GM12875 (cell line): ENCODE measurements around the gene IGSF22.

Experiments
- H3K4me3 ChIP-seq: one replicate; pipeline ENCODE4 v1.5.1; 2011; ENCODE audit warnings: low read depth, low read length, control low read depth
- CTCF ChIP-seq: IDR thresholded peaks from 2 replicates; pipeline ENCODE4 v1.5.1; 2011; ENCODE audit warnings: low read depth, mild to moderate bottlenecking, control low read depth, inconsistent platforms, low read length, moderate library complexity, borderline replicate concordance; ENCODE audit not compliant: insufficient read depth

Gene IGSF22

GRCh38 chr11:18757811-18758210 lies 31.8 kb upstream of the IGSF22 start:
- no peak for TF ChIP-seq CTCF
- H3K4me3 ChIP-seq: no peak overlapping the region

DNA sequence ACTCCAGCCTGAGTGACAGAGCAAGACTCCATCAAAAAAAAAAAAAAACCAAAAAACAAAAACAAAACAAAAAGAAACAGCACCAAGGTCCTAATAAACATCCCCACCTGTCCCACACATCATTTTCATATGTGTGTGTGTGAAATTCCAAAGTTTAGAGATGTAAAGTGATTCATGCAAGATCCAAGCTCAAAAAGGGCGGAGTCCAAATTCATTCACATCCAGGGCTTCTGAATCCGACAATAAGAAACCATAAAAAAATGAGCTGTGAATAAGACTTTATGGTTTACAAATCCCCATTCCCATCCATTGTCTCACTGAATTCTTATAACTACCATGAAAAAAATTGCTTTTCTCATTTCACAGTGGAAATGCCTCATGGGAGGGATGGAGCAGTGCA lies 30.9 kb upstream of the IGSF22 start:
- TF ChIP-seq CTCF: no peak
- H3K4me3 ChIP-seq: no peak overlapping the region

- no peak for TF ChIP-seq CTCF
- no peak overlapping the region for H3K4me3 ChIP-seq
Observed at GRCh38 chr11:18754308-18754707, 28.3 kb upstream of the IGSF22 start.

DNA sequence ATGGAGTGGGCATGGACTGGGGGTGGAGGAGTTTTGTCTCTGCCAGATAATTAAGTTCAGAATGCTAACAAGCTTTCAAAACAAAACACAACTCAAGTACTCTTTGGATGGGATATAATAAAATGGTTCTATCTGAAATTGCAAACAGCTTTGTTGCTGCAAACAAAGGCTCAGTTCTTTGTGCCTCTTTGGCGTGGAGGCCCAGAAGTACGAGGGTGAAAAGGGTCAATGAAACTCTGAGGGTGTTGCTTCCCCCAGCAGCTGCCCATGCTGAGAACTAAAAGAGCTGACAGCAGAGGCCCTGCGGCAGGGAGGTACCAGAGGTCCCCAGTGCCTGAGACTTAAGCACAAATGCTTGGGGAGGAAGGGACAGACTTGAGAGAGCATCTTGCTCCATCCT lies 26.5 kb upstream of the IGSF22 start:
- no peak overlapping the region for H3K4me3 ChIP-seq
- no peak for TF ChIP-seq CTCF

- H3K4me3 ChIP-seq: no peak overlapping the region
- no peak for TF ChIP-seq CTCF
Observed at GRCh38 chr11:18750944-18751343, 25.0 kb upstream of the IGSF22 start.

DNA sequence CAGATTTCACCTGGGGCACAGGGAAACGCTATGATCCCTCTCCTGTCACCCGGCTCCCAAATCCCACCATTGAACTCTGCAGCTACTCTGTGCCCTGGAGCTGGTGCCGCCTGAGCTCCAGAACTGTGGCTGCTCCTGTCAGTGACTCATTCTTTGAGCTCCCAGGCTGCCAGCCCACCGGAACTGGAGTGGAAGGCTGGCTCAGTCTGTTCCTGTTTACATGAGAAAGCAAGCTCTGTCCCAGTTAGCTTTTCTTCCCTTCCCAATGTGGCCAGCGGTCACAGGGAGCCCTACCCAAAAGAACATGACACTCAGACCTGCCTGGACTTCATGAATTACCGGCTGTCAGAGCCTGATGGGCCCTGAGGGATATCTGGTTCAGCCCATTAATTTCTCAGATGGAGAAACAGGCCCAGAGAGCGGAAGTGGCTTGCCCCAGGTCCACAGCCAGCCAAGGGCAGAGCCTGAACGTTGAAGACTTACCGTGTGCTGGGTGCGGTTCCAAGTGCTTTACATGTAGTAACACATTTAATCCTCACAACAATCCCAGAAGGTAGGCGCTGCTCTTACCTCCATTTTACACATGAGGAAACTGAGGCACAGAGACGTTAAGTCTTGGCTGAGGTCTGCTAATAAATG lies 23.8 kb upstream of the IGSF22 start:
- no peak for TF ChIP-seq CTCF
- H3K4me3 ChIP-seq: no peak overlapping the region

DNA sequence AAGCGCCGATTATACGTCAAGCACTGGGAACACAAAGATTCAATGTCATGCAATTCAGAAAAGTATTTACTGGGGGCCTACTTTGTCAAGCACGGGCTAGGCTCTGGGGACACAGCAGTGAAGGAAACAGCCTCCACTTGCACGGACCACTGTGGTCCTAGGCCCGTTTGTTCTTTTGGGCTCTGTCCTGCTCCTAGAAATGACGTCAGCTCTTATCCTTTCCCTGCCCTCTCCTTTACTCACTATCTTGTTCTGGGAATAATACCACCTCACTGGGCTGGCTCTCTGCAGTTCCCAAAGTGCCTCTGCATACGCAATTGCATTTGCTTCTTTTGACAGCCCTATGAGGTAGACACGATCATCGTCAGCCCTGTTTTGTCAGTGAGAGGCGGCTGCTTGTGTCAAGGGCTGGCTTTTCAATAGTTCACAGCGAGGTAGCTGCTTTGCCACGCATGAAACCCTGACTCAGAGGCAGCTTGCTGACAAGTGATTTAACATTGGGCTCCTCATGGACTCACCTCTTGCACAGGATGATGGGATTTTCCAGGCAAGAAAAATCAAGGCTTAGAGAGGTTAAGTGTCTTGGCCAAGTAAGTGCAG lies 22.9 kb upstream of the IGSF22 start:
- TF ChIP-seq CTCF: no peak
- H3K4me3 ChIP-seq: no peak overlapping the region
